GM19193 (cell line): ENCODE measurements around the gene MTMR10.

Source experiments
- POLR2A ChIP-seq: IDR thresholded peaks from 4 replicates; pipeline ENCODE4 v1.6.1; 2011; ENCODE audit not compliant: insufficient read depth, insufficient read length; ENCODE audit errors: extremely low read depth

MTMR10 gene

GRCh38 chr15:30921781-30922479 is 69.5 kb downstream of the MTMR10 start:
- no peak for TF ChIP-seq POLR2A

- TF ChIP-seq POLR2A: no peak
Measured at GRCh38 chr15:30921106-30921505, 70.3 kb downstream of the MTMR10 start.

GRCh38 chr15:30919877-30920550 is 71.4 kb downstream of the MTMR10 start:
- TF ChIP-seq POLR2A: no peak

GRCh38 chr15:30918366-30918765 is 73.1 kb downstream of the MTMR10 start:
- TF ChIP-seq POLR2A: no peak

- no peak for TF ChIP-seq POLR2A
Measured at GRCh38 chr15:30917675-30918074, 73.8 kb downstream of the MTMR10 start.

- no peak for TF ChIP-seq POLR2A
Measured at GRCh38 chr15:30917013-30917412, 74.4 kb downstream of the MTMR10 start.

GRCh38 chr15:30913761-30914160 is 77.7 kb downstream of the MTMR10 start:
- no peak for TF ChIP-seq POLR2A

- TF ChIP-seq POLR2A: no peak
Measured at GRCh38 chr15:30906366-30906765, 85.1 kb downstream of the MTMR10 start.

- no peak for TF ChIP-seq POLR2A
Measured at GRCh38 chr15:30905821-30906220, 85.6 kb downstream of the MTMR10 start.

- TF ChIP-seq POLR2A: no peak
Measured at GRCh38 chr15:30904812-30905211, 86.6 kb downstream of the MTMR10 start.

GRCh38 chr15:30903497-30904187 is 87.8 kb downstream of the MTMR10 start, which contains the start of gene FAN1:
TSS of gene FAN1 (plus strand) at chr15:30903915. CDS start at chr15:30904664, 749 bp downstream.
- peak; percentile 72 for TF ChIP-seq POLR2A

- TF ChIP-seq POLR2A: no peak
Measured at GRCh38 chr15:30901889-30902288, 89.5 kb downstream of the MTMR10 start.

- TF ChIP-seq POLR2A: no peak
Measured at GRCh38 chr15:30896211-30896606, 95.2 kb downstream of the MTMR10 start.

- no peak for TF ChIP-seq POLR2A
Measured at GRCh38 chr15:30895461-30896210, 95.8 kb downstream of the MTMR10 start.

GRCh38 chr15:30889196-30889595 is 102.2 kb downstream of the MTMR10 start:
- TF ChIP-seq POLR2A: no peak
